HEK293 (cell line): ENCODE results near the gene SEMA7A.

Experiments
- CTCF ChIA-PET: fragments of 350-600 bp; formaldehyde crosslinking; extraction: SDS; loops from one replicate; lab custom pipeline; 2021; ENCODE audit warnings: antibody characterized with exemption; lab: Yijun Ruan, JAX
- POLR2A ChIA-PET: fragments of 300-600 bp; formaldehyde crosslinking; extraction: SDS; loops from one replicate; lab custom pipeline; 2020; ENCODE audit warnings: antibody characterized with exemption, inconsistent platforms; lab: Yijun Ruan, JAX
- H3K27ac ChIP-seq: fragments of 200-500 bp; sonication (Bioruptor generic); 2 replicates; pipeline ENCODE4 v1.5.1; 2014; ENCODE audit warnings: low read depth, low read length, control low read depth, inconsistent platforms; ENCODE audit errors: extremely low read depth
- H3K36me3 ChIP-seq, 2 experiments: fragments of 200-500 bp in 1 of 2; sonication (Bioruptor generic) in 1 of 2; 1 replicate in 1 of 2; 2 replicates in 1 of 2; pipeline ENCODE4 v1.5.1; 2014 to 2017; ENCODE audit warnings: inconsistent platforms in 2 of 2, low read length in 2 of 2; ENCODE audit not compliant: control insufficient read depth in 2 of 2, insufficient read depth in 1 of 2
- H3K4me1 ChIP-seq: fragments of 200-500 bp; sonication (Bioruptor generic); 2 replicates; pipeline ENCODE4 v1.5.1; 2014; ENCODE audit warnings: mild to moderate bottlenecking, low read length, inconsistent platforms; ENCODE audit not compliant: control insufficient read depth, insufficient read depth
- H3K4me3 ChIP-seq: 2 replicates; pipeline ENCODE4 v1.5.1; 2011; ENCODE audit warnings: low read depth, mild to moderate bottlenecking, control low read depth, low read length, moderate library complexity
- H3K9me3 ChIP-seq: fragments of 200-500 bp; sonication (Bioruptor generic); 2 replicates; pipeline ENCODE4 v1.5.1; 2014; ENCODE audit warnings: low read depth, low read length, inconsistent platforms; ENCODE audit not compliant: control insufficient read depth, insufficient read depth
- EGR2 ChIP-seq: fragments of 450-650 bp; formaldehyde crosslinking; IDR thresholded peaks from 2 replicates; pipeline ENCODE4 v1.5.1; 2016; ENCODE audit warnings: low read depth, missing biosample characterization, missing genetic modification characterization
- SP2 ChIP-seq: fragments of 450-650 bp; formaldehyde crosslinking; IDR thresholded peaks from 2 replicates; pipeline ENCODE4 v1.5.1; 2016; ENCODE audit warnings: missing biosample characterization, missing genetic modification characterization
- ZNF394 ChIP-seq: fragments of 450-650 bp; formaldehyde crosslinking; IDR thresholded peaks from 2 replicates; pipeline ENCODE4 v1.5.1; 2016; ENCODE audit warnings: missing biosample characterization, missing genetic modification characterization, mild to moderate bottlenecking, moderate library complexity, borderline replicate concordance
- ZNF426 ChIP-seq: fragments of 450-650 bp; formaldehyde crosslinking; IDR thresholded peaks from 2 replicates; pipeline ENCODE4 v1.5.1; 2017; ENCODE audit warnings: missing biosample characterization, missing genetic modification characterization, mild to moderate bottlenecking, inconsistent platforms, moderate library complexity
- ZNF623 ChIP-seq: fragments of 450-650 bp; formaldehyde crosslinking; IDR thresholded peaks from 2 replicates; pipeline ENCODE4 v1.5.1; 2016; ENCODE audit warnings: missing biosample characterization, missing genetic modification characterization
- ZNF76 ChIP-seq: fragments of 450-650 bp; formaldehyde crosslinking; IDR thresholded peaks from 2 replicates; pipeline ENCODE4; 2016; ENCODE audit warnings: low read depth, missing biosample characterization, missing genetic modification characterization, borderline replicate concordance
- ZNF792 ChIP-seq: fragments of 450-650 bp; formaldehyde crosslinking; IDR thresholded peaks from 2 replicates; pipeline ENCODE4 v1.5.1; 2016; ENCODE audit warnings: missing biosample characterization, missing genetic modification characterization
- TF ChIP-seq, protein P1 (sequence below): fragments of 450-650 bp; formaldehyde crosslinking; conservative IDR thresholded peaks from 2 replicates; pipeline ENCODE4 v1.5.1; 2016; ENCODE audit warnings: low read depth, missing biosample characterization, missing genetic modification characterization
- TF ChIP-seq, protein P2 (sequence below): fragments of 450-650 bp; formaldehyde crosslinking; IDR thresholded peaks from 2 replicates; pipeline ENCODE4 v1.5.1; 2017; ENCODE audit warnings: missing biosample characterization, missing genetic modification characterization
- TF ChIP-seq, protein P3 (sequence below): fragments of 450-650 bp; formaldehyde crosslinking; IDR thresholded peaks from 2 replicates; pipeline ENCODE4 v1.5.1; 2016; ENCODE audit warnings: missing biosample characterization, missing genetic modification characterization

SEMA7A gene

DNA sequence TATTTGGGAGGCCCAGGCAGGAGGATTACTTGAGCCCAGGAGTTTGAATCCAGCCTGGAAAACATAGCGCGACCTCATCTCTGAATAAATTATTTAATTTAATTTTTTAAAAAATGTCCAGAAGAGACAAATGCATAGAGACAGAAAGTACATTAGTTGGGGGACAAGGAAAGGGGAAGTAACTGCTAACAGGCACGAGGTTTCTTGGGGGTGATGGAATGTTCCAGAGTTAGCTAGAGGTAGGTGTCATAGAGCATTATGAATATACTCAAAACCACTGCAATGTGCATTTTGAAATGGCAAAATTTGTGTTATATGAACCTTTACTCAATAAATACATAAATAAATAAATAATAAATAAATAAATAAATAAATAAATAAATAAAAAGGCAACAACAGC, 34.7 kb downstream of the SEMA7A start:
- TF ChIP-seq ZNF394 (tag by site-specific recombination): peak; percentile 21; the same call in 1 of the 2 replicates
- TF ChIP-seq, protein P1, sequence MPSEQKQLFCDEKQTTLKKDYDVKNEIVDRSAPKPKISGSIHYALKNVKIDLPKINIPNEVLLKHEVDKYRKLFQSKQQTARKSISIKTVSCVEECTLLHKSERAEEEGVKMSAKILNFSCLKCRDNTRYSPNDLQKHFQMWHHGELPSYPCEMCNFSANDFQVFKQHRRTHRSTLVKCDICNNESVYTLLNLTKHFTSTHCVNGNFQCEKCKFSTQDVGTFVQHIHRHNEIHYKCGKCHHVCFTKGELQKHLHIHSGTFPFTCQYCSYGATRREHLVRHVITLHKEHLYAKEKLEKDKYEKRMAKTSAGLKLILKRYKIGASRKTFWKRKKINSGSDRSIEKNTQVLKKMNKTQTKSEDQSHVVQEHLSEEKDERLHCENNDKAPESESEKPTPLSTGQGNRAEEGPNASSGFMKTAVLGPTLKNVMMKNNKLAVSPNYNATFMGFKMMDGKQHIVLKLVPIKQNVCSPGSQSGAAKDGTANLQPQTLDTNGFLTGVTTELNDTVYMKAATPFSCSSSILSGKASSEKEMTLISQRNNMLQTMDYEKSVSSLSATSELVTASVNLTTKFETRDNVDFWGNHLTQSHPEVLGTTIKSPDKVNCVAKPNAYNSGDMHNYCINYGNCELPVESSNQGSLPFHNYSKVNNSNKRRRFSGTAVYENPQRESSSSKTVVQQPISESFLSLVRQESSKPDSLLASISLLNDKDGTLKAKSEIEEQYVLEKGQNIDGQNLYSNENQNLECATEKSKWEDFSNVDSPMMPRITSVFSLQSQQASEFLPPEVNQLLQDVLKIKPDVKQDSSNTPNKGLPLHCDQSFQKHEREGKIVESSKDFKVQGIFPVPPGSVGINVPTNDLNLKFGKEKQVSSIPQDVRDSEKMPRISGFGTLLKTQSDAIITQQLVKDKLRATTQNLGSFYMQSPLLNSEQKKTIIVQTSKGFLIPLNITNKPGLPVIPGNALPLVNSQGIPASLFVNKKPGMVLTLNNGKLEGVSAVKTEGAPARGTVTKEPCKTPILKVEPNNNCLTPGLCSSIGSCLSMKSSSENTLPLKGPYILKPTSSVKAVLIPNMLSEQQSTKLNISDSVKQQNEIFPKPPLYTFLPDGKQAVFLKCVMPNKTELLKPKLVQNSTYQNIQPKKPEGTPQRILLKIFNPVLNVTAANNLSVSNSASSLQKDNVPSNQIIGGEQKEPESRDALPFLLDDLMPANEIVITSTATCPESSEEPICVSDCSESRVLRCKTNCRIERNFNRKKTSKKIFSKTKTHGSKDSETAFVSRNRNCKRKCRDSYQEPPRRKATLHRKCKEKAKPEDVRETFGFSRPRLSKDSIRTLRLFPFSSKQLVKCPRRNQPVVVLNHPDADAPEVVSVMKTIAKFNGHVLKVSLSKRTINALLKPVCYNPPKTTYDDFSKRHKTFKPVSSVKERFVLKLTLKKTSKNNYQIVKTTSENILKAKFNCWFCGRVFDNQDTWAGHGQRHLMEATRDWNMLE: peak; percentile 36; the same call in 1 of the 2 replicates
- TF ChIP-seq ZNF623: peak; percentile 23; the same call in 1 of the 2 replicates
- no peak for TF ChIP-seq ZNF792 (tag by site-specific recombination)
- H3K9me3 ChIP-seq: no peaks in the 10 kb centered on the region
- no peaks in the 10 kb centered on the region for H3K4me1 ChIP-seq
- POLR2A ChIA-PET: interaction anchor here (0.6 kb wide), 1 partner anchor 587 kb away, joined by 3 read pairs; no protein-coding TSS in a partner anchor
- no peak overlapping the region for H3K27ac ChIP-seq
- H3K4me3 ChIP-seq: no peak overlapping the region
- no peaks in the 10 kb centered on the region for H3K36me3 ChIP-seq
- CTCF ChIA-PET: interaction anchor here (0.6 to 1.8 kb wide), 4 partner anchors 10 to 39 kb away, joined by 3 to 7 read pairs (median 4); no protein-coding TSS in a partner anchor

DNA sequence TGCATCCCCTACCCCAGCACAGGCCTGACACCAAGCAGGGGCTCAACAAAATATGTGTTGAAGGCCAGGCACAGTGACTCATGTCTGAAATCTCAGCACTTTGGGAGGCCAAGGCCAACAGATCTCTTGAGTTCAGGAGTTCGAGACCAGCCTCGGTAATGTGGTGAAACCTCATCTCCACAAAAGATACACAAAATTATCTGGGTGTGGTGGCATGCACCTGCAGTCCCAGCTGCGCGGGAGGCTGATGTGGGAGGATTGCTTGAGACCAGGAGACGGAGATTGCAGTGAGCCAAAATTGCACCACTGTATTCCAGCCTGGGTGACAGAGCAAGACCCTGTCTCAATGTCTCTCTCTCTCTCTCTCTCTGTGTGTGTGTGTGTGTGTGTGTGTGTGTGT, 35.6 kb downstream of the SEMA7A start:
- H3K9me3 ChIP-seq: no peaks in the 10 kb centered on the region
- no peak overlapping the region for H3K4me3 ChIP-seq
- H3K36me3 ChIP-seq: no peaks in the 10 kb centered on the region
- TF ChIP-seq, protein P2, sequence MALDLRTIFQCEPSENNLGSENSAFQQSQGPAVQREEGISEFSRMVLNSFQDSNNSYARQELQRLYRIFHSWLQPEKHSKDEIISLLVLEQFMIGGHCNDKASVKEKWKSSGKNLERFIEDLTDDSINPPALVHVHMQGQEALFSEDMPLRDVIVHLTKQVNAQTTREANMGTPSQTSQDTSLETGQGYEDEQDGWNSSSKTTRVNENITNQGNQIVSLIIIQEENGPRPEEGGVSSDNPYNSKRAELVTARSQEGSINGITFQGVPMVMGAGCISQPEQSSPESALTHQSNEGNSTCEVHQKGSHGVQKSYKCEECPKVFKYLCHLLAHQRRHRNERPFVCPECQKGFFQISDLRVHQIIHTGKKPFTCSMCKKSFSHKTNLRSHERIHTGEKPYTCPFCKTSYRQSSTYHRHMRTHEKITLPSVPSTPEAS (tag by site-specific recombination): 0 out of 2 replicates have a peak, but pooled peaks have one; percentile 65
- TF ChIP-seq ZNF76 (tag by site-specific recombination): no peak
- H3K4me1 ChIP-seq: no peaks in the 10 kb centered on the region
- no peak overlapping the region for H3K27ac ChIP-seq
- ChIA-PET CTCF (interaction anchor here (0.8 kb wide), 1 partner anchor 11 kb away, joined by 4 read pairs; no protein-coding TSS in a partner anchor), POLR2A (no interaction called here)

DNA sequence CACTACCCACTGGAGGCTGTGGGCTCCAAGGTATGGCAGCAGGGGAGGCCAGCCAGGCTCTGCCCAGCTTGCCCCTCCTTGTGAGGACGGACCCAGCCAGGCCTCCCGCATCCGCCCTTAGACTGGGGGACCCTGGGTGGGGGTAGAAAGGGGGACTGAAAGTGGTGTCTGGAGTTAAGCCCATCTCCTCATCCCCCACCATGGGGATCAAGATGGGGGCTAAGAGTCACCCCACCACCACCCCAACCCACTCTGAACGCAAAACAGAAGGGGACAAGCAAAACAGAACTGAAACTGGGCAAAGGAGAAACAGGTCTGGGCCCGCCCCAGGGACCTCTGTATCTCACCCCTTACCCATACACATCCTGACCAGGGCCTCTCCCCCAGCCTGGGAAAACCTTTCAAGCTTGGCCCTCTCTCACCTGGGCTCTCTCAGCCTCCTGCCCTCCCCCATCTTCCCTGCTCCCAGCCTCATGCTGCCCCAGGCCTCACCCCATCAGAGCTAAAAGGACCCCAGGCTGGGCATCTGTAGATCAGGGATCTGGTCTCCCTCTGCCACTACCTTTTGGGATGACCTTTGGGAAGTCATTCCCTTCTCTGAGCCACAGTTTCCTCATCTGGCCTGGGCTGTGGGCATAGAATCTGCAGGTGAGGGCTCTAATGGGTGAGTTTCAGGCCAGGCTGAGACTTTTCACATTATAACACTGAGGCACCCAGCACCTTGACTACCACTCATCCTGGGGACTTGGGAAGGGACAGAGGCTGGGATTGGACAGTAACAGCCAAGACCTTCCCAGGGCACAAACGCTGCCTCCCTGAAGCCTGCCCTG, 36.3 kb downstream of the SEMA7A start:
- no peaks in the 10 kb centered on the region for H3K36me3 ChIP-seq
- H3K27ac ChIP-seq: no peak overlapping the region
- no peaks in the 10 kb centered on the region for H3K4me1 ChIP-seq
- ChIA-PET CTCF (interaction anchor here (0.6 to 3.1 kb wide), 6 partner anchors 13 to 1017 kb away, joined by 3 to 14 read pairs (median 4); no protein-coding TSS in a partner anchor), POLR2A (interaction anchor here (1.1 kb wide), 1 partner anchor 9 kb away, joined by 3 read pairs; no protein-coding TSS in a partner anchor)
- no peaks in the 10 kb centered on the region for H3K9me3 ChIP-seq
- no peak for TF ChIP-seq SP2 (tag by site-specific recombination)
- TF ChIP-seq ZNF426 (tag by site-specific recombination): no peak
- 0 out of 2 replicates have a peak, but pooled peaks have one; percentile 12 for TF ChIP-seq EGR2 (tag by site-specific recombination)
- TF ChIP-seq, protein P3, sequence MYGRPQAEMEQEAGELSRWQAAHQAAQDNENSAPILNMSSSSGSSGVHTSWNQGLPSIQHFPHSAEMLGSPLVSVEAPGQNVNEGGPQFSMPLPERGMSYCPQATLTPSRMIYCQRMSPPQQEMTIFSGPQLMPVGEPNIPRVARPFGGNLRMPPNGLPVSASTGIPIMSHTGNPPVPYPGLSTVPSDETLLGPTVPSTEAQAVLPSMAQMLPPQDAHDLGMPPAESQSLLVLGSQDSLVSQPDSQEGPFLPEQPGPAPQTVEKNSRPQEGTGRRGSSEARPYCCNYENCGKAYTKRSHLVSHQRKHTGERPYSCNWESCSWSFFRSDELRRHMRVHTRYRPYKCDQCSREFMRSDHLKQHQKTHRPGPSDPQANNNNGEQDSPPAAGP (tag by site-specific recombination): 0 out of 2 replicates have a peak, but pooled peaks have one; percentile 7
- no peak overlapping the region for H3K4me3 ChIP-seq
